Jurkat, Clone E6-1 (cell line): ENCODE measurements around the gene LTBP1.

ENCODE experiments used
- DNase-seq: peaks from one replicate; pipeline ENCODE4 v3.0.0-alpha.2; 2011; ENCODE audit warnings: low read depth, low spot score
- H3K4me3 ChIP-seq: 2 replicates; pipeline ENCODE4 v1.5.1; 2011; ENCODE audit warnings: mild to moderate bottlenecking, low read length, control low read depth, moderate library complexity

Gene LTBP1

GRCh38 chr2:33202641-33203522 lies 256.1 kb downstream of the LTBP1 start:
- no peak for DNase-seq

GRCh38 chr2:33204945-33205344 lies 258.2 kb downstream of the LTBP1 start:
- no peak for DNase-seq
- no peak overlapping the region for H3K4me3 ChIP-seq

More at GRCh38 chr2:33202641-33203522, 256.1 kb downstream of the LTBP1 start:
- no peak overlapping the region for H3K4me3 ChIP-seq

- no peak for DNase-seq
Observed at GRCh38 chr2:33205693-33206434, 259.1 kb downstream of the LTBP1 start.

GRCh38 chr2:33207151-33207740 lies 260.5 kb downstream of the LTBP1 start:
- no peak overlapping the region for H3K4me3 ChIP-seq
- no peak for DNase-seq

More at GRCh38 chr2:33205693-33206434, 259.1 kb downstream of the LTBP1 start:
- no peak overlapping the region for H3K4me3 ChIP-seq

- no peak for DNase-seq
- H3K4me3 ChIP-seq = no peak overlapping the region
Observed at GRCh38 chr2:33208400-33208799, 261.6 kb downstream of the LTBP1 start.

- peak; percentile 41 for DNase-seq
Observed at GRCh38 chr2:33209976-33210375, 263.2 kb downstream of the LTBP1 start.

GRCh38 chr2:33210626-33211025 lies 263.9 kb downstream of the LTBP1 start:
- no peak overlapping the region for H3K4me3 ChIP-seq
- no peak for DNase-seq

More at GRCh38 chr2:33209976-33210375, 263.2 kb downstream of the LTBP1 start:
- no peak overlapping the region for H3K4me3 ChIP-seq

GRCh38 chr2:33212151-33212550 lies 265.4 kb downstream of the LTBP1 start:
- H3K4me3 ChIP-seq = no peak overlapping the region
- no peak for DNase-seq

- DNase-seq = no peak
- H3K4me3 ChIP-seq = no peak overlapping the region
Observed at GRCh38 chr2:33213244-33213643, 266.5 kb downstream of the LTBP1 start.

- DNase-seq = no peak
- H3K4me3 ChIP-seq = no peak overlapping the region
Observed at GRCh38 chr2:33213648-33214047, 266.9 kb downstream of the LTBP1 start.

- H3K4me3 ChIP-seq = no peak overlapping the region
- no peak for DNase-seq
Observed at GRCh38 chr2:33214436-33214835, 267.7 kb downstream of the LTBP1 start.

- no peak for DNase-seq
- H3K4me3 ChIP-seq = no peak overlapping the region
Observed at GRCh38 chr2:33214857-33215256, 268.1 kb downstream of the LTBP1 start.

GRCh38 chr2:33215299-33215698 lies 268.5 kb downstream of the LTBP1 start:
- DNase-seq = no peak
- H3K4me3 ChIP-seq = no peak overlapping the region

- H3K4me3 ChIP-seq = no peak overlapping the region
Observed at GRCh38 chr2:33215983-33216382, 269.2 kb downstream of the LTBP1 start.

GRCh38 chr2:33216508-33217182 lies 269.9 kb downstream of the LTBP1 start:
- no peak overlapping the region for H3K4me3 ChIP-seq
- no peak for DNase-seq

More at GRCh38 chr2:33215983-33216382, 269.2 kb downstream of the LTBP1 start:
- no peak for DNase-seq

- H3K4me3 ChIP-seq = no peak overlapping the region
- no peak for DNase-seq
Observed at GRCh38 chr2:33217406-33217805, 270.7 kb downstream of the LTBP1 start.

GRCh38 chr2:33219114-33219513 lies 272.4 kb downstream of the LTBP1 start:
- H3K4me3 ChIP-seq = no peak overlapping the region
- no peak for DNase-seq

- peak; percentile 17 for DNase-seq
- H3K4me3 ChIP-seq = no peak overlapping the region
Observed at GRCh38 chr2:33219850-33220275, 273.1 kb downstream of the LTBP1 start.

GRCh38 chr2:33220533-33220932 lies 273.8 kb downstream of the LTBP1 start:
- DNase-seq = no peak
- H3K4me3 ChIP-seq = no peak overlapping the region
